ENCODE results near the gene AJM1. TPM values are rescaled to one million over a fixed set of nuclear protein-coding genes. Genes with fewer than 3 reads are reported as not detected.
"Not testable (repeated sequence)": the region's sequence is repeated elsewhere in the genome, so short reads cannot be mapped to it uniquely, and the experiment has no call there.

The AJM1 gene
- 1 to 10 TPM; 4.0 to 4.1 TPM for total RNA-seq

DNA sequence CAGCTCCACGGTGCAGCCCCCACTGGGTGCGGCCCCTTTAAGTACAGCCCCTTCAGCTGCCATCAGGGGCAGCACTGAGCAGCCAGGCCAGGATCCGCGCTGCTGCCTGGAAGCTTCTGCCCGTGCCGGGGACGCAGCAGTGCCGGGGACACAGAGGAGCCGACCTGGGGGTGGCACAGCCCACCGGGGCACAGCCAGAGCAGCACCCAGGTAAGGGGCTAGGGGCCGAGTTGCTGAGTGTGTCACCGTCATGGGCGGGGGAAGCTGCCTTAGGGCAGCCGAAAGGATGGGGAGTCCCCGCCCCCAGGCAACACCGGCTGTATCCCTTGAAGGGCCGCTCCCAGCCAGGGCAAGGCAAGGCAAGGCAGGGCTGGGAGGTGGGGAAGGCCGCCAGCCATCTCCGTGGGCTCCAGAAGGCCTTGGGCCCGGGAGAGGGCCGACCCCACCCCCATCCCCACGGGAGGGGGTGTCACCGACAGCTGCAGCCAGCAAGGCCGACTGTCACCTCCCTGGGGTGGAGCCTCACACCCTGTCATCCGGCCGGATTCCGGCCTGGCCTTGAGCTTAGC lies at the start of gene AJM1:
TSS of gene AJM1 (plus strand) at position 99 of the 569 bp plus-strand sequence. CDS start 1,937 bp downstream, outside the sequence.
- ChIA-PET POLR2A (interaction anchor here (0.6 to 0.7 kb wide), 2 partner anchors 52 to 318 kb away, joined by 3 read pairs; partner anchors contain the start of gene TMEM141), CTCF (interaction anchor here (0.6 to 3.2 kb wide), 52 partner anchors 9 to 247 kb away, joined by 3 to 23 read pairs (median 4); partner anchors contain the start of genes ABCA2, CLIC3, FBXW5 and MAMDC4)
- DNase-seq = peak; percentile 82
- peak within 1 kb of the TSS; percentile 75 for H3K4me3 Mint-ChIP-seq
- H3K27me3 Mint-ChIP-seq = peaks cover 11% of the 10 kb centered on the region
- H3K4me1 Mint-ChIP-seq = peaks cover 16% of the 10 kb centered on the region
- peak within 1 kb of the TSS; percentile 27 for H3K27ac Mint-ChIP-seq
- not testable (repeated sequence) for H3K36me3 Mint-ChIP-seq (ENCODE audit: low read depth); H3K9me3 Mint-ChIP-seq

DNA sequence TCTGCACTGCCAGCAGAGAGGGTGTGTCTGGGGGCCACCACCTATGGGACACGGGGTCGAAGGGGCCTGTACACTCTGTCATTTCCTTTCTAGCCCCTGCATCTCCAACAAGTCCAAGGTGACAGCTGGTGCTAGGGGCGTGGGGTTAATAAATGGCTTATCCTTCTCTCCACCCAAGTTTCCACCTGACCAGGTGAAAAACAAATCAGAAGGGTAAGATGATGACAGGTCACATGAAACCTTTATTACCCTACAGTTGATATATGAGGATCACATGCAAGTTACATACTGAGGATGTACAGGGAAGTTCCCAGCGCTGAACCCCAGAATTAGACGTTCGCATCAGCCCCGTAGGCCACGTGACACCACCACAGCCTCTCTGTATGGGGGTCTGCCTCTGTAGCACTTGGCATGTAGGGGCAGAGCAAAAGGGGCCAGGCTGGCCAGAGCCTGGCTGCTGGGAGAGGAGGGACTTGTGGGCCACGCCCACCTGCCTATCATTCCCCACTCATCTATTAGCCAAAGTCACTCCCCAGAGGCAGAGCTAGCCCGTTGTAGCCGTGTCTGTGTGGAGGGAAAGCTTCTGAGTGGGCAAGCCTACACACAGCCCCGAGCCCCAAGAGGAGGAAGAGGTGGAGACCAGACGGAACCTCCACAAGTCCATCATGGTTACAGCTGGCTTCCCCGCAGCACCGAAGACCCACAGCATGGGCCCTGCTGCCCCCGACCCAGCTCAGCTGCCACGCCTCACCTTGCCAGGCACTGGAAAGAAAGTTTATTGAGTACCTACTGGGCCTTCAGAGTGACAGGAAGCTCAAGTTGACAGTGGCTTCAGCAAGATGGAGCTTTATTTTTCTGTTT lies 49.0 kb upstream of the AJM1 start:
- no peak overlapping the region for H3K4me3 Mint-ChIP-seq
- peaks cover 6% of the 10 kb centered on the region for H3K36me3 Mint-ChIP-seq (ENCODE audit: low read depth)
- no peaks in the 10 kb centered on the region for H3K9me3 Mint-ChIP-seq
- no peak overlapping the region for H3K27ac Mint-ChIP-seq
- peaks cover 14% of the 10 kb centered on the region for H3K27me3 Mint-ChIP-seq
- peaks cover 36% of the 10 kb centered on the region for H3K4me1 Mint-ChIP-seq
- POLR2A ChIA-PET = no interaction called here
- DNase-seq = no peak
- CTCF ChIA-PET = interaction anchor here (0.6 to 3.9 kb wide), 9 partner anchors 8 to 260 kb away, joined by 3 to 13 read pairs (median 3); partner anchors contain the start of genes ABCA2, AJM1 and PAXX

DNA sequence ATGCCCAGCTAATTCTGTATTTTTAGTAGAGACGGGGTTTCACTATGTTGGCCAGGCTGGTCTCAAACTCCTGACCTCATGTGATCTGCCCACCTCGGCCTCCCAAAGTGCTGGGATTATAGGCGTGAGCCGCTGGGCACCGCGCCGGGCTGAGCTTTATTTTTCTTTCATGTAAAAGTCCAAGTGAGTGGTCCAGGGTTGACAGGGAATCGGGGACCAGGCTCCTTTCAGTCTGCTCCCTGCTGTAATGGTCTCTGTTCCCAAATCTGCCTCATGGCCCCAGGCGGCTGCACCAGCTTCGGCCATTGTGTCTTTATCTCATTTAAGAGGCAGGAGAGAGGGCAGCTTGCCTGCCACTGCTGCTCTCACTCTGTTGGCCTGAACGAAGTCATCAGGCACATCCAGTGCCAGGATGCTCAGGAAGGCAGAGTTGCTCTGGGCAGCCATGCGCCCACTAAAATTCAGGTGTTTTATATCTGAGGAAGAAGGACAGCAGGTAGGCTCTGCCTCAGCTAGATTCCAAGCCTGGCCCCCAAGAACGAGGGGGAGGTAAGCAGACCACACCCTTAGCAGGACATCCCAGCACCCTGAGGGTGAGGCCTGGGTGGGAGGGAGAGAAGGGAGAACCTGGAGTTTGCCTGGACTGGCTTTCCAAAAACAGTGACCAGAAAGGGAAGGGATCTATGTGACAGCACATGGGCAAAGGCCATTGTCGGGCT lies 47.8 kb upstream of the AJM1 start:
- H3K9me3 Mint-ChIP-seq = no peaks in the 10 kb centered on the region
- H3K36me3 Mint-ChIP-seq (ENCODE audit: low read depth) = peaks cover 6% of the 10 kb centered on the region
- ChIA-PET CTCF (interaction anchor here (0.7 kb wide), 1 partner anchor 270 kb away, joined by 3 read pairs; no protein-coding TSS in a partner anchor), POLR2A (no interaction called here)
- no peak for DNase-seq
- H3K4me3 Mint-ChIP-seq = no peak overlapping the region
- no peak overlapping the region for H3K27ac Mint-ChIP-seq
- H3K27me3 Mint-ChIP-seq = peaks cover 13% of the 10 kb centered on the region
- peaks cover 28% of the 10 kb centered on the region for H3K4me1 Mint-ChIP-seq

DNA sequence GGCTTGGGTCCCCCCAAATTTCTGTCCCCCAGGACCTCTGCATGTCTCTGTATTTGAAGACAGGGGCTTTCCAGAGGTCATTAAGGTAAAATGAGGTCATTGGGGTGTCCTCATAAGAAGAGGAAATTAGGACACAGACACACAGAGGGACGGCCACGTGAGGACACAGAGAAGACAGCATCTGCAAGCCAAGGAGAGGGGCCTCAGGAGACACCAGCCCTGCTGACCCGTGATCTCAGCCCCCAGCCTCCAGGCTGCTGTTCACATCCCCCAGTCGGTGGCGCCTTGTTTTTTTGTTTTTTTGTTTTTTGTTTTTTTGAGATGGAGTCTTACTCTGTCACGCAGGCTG lies 47.3 kb upstream of the AJM1 start:
- peaks cover 25% of the 10 kb centered on the region for H3K4me1 Mint-ChIP-seq
- H3K36me3 Mint-ChIP-seq (ENCODE audit: low read depth) = peaks cover 6% of the 10 kb centered on the region
- no peak overlapping the region for H3K27ac Mint-ChIP-seq
- ChIA-PET CTCF (no interaction called here), POLR2A (no interaction called here)
- DNase-seq = no peak
- H3K9me3 Mint-ChIP-seq = no peaks in the 10 kb centered on the region
- H3K4me3 Mint-ChIP-seq = no peak overlapping the region
- peaks cover 13% of the 10 kb centered on the region for H3K27me3 Mint-ChIP-seq

DNA sequence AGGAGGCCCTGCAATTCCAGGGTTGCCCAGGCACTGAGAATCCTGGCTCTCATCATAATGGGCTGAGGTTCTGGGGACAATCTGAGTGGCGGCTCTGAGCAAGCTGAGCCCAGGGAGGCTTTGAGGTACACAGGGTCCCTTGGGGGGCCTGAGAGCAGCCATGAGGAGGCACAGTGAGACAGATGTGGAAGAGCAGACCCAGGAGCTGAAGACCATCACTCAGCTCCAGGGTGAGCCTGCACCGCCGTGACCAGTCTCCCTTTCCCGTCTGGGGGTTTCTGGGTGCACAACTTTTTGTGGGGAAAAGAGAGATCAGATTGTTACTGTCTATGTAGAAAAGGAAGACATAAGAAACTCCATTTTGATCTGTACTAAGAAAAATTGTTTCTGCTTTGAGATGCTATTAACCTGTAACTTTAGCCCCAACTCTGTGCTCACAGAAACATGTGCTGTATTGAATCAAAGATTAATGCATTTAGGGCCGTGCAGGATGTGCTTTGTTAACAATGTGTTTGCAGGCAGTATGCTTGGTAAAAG lies 46.0 kb upstream of the AJM1 start, which contains the start of gene CCDC183:
TSS of gene CCDC183 (plus strand) at position 101 of the 537 bp plus-strand sequence. CDS start at position 161, 60 bp downstream.
- peaks cover 17% of the 10 kb centered on the region for H3K27me3 Mint-ChIP-seq
- peaks cover 6% of the 10 kb centered on the region for H3K36me3 Mint-ChIP-seq (ENCODE audit: low read depth)
- ChIA-PET POLR2A (no interaction called here), CTCF (no interaction called here)
- no peak for DNase-seq
- peaks cover 30% of the 10 kb centered on the region for H3K4me1 Mint-ChIP-seq
- no peak within 1 kb of the TSS for H3K4me3 Mint-ChIP-seq
- H3K9me3 Mint-ChIP-seq = no peaks in the 10 kb centered on the region
- no peak within 1 kb of the TSS for H3K27ac Mint-ChIP-seq

DNA sequence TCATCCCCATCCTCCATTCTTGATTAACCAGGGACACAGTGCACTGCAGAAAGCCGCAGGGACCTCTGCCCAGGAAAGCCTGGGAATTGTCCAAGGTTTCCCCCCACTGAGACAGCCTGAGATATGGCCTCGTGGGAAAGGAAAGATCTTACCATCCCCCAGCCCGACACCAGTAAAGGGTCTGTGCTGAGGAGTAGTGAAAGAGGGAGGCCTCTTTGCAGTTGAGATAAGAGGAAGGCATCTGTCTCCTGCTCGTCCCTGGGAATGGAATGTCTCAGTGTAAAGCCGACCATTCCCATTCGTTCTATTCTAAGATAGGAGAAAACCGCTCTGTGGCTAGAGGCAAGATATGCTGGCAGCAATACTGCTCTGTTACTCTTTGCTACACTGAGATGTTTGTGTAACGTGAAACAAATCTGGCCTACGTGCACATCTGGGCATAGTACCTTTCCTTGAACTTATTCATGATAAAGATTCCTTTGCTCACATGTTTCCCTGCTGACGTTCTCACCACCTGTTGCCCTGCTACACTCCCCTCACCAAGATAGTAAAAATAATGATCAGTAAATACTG lies 45.4 kb upstream of the AJM1 start:
- CTCF ChIA-PET; DNase-seq; H3K9me3 Mint-ChIP-seq; H3K36me3 Mint-ChIP-seq (ENCODE audit: low read depth); POLR2A ChIA-PET; H3K27ac Mint-ChIP-seq; H3K4me3 Mint-ChIP-seq: not testable (repeated sequence)
- Mint-ChIP-seq H3K4me1 (peaks cover 30% of the 10 kb centered on the region), H3K27me3 (peaks cover 17% of the 10 kb centered on the region)

DNA sequence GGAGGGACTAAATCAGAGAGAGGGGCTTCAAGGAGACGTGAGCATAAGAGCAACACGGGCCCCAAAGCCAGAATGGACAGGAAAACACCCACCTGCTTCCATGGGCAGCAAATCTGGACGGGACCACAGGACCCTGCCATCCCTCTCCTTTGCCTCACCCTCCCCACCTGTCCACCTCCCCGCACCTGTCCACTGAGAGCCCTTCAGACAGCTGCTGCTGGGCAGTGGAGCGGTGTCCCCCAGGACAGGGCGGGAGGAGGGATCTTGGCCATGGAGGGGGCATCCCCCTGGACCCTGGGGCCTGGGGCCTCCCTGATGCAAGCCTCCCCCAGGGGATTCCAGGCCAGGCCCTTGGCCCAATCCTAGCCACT lies 43.6 kb upstream of the AJM1 start:
- no peaks in the 10 kb centered on the region for H3K36me3 Mint-ChIP-seq (ENCODE audit: low read depth)

DNA sequence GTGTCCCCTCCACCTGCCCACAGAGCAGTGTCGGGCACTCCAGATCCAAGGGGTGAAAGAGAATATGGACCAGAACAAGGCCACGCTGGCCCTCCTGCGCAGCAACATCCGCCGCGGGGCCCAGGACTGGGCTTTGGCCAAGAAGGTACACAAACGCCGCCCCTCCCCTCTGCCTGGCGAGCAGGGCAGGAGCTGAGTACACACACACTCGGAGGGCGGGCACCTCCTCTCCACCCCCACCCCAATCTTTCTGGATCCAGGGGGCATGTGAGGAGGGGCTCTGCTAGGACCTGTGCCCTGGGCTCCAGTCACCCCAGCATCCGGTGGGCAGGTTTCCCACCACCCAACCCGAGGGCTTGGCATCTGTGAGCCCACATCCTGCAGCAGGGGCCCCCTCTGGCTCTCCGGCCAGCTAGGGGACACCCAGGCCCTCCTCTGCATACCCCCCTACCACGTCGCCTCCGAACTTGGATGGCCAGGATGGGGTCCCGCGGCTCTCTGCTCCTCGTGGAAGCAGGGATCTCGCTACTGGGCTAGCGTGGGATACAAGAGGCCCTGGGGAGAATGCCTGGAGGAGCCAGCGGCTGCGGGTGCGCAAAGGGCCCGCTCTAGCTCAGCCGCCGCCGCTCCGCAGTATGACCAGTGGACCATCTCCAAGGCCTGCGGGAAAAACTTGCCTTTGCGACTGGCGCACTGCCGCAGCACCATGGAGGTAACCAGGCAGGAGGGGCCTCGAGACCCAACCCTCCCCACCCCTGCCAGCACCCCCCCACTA lies 43.0 kb upstream of the AJM1 start:
- Mint-ChIP-seq H3K4me3 (no peak overlapping the region), H3K9me3 (no peaks in the 10 kb centered on the region), H3K36me3 (ENCODE audit: low read depth) (no peaks in the 10 kb centered on the region), H3K4me1 (peaks cover 22% of the 10 kb centered on the region), H3K27ac (no peak overlapping the region), H3K27me3 (peaks cover 17% of the 10 kb centered on the region)
- CTCF ChIA-PET = interaction anchor here (1.2 to 1.8 kb wide), 2 partner anchors 10 to 27 kb away, joined by 3 to 4 read pairs; no protein-coding TSS in a partner anchor
- no peak for DNase-seq
- POLR2A ChIA-PET = no interaction called here

More for the DNA sequence above, 43.6 kb upstream of the AJM1 start:
- no peak overlapping the region for H3K27ac Mint-ChIP-seq
- peaks cover 22% of the 10 kb centered on the region for H3K4me1 Mint-ChIP-seq
- DNase-seq = no peak
- H3K4me3 Mint-ChIP-seq = no peak overlapping the region
- H3K9me3 Mint-ChIP-seq = no peaks in the 10 kb centered on the region
- H3K27me3 Mint-ChIP-seq = peaks cover 17% of the 10 kb centered on the region
- CTCF ChIA-PET = interaction anchor here (1.2 to 1.8 kb wide), 2 partner anchors 11 to 27 kb away, joined by 3 to 4 read pairs; no protein-coding TSS in a partner anchor
- POLR2A ChIA-PET = no interaction called here

DNA sequence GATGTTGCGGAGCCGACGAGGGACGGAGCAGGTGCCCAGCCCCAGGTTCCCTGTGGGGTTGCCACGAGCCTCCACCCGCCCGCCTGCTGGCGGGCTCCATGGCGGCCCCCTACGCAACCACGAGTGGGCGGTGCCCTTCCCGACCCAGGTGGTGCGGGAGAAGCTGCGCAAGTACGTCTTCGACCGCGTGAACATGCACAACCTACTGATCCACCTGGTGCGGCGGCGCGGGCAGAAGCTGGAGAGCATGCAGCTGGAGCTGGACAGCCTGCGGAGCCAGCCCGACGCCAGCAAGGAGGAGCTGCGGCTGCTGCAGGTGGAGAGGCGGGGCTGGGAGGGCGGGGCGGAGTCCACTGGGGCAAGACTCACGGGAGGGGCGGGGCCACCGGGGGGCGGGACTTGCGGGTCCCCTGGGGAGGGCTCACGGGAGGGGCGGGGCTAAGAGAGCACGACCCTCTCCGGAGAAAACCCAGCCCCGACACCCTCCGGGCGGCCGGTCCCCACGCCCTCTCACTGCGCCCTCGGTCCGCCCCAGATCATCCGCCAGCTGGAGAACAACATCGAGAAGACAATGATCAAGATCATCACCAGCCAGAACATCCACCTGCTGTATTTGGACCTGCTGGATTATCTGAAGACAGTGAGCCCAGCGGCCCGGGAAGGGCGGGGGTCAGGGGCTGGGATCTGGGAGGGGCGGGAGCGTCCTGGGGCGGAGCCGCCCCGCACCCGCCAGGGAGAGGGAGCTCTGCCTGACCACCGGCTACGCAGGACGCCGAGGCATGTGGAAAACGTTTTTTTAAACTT lies 42.2 kb upstream of the AJM1 start:
- ChIA-PET POLR2A (interaction anchor here (0.5 kb wide), 1 partner anchor 120 kb away, joined by 4 read pairs; no protein-coding TSS in a partner anchor), CTCF (interaction anchor here (0.6 to 1.8 kb wide), 4 partner anchors 26 to 104 kb away, joined by 3 read pairs; partner anchors contain the start of genes AJM1 and TRAF2)
- H3K9me3 Mint-ChIP-seq = no peaks in the 10 kb centered on the region
- DNase-seq = peak; percentile 90
- H3K27me3 Mint-ChIP-seq = peaks cover 17% of the 10 kb centered on the region
- peak overlapping the region; percentile 73 for H3K4me3 Mint-ChIP-seq
- H3K4me1 Mint-ChIP-seq = peaks cover 22% of the 10 kb centered on the region
- H3K36me3 Mint-ChIP-seq (ENCODE audit: low read depth) = no peaks in the 10 kb centered on the region
- peak overlapping the region; percentile 63 for H3K27ac Mint-ChIP-seq

DNA sequence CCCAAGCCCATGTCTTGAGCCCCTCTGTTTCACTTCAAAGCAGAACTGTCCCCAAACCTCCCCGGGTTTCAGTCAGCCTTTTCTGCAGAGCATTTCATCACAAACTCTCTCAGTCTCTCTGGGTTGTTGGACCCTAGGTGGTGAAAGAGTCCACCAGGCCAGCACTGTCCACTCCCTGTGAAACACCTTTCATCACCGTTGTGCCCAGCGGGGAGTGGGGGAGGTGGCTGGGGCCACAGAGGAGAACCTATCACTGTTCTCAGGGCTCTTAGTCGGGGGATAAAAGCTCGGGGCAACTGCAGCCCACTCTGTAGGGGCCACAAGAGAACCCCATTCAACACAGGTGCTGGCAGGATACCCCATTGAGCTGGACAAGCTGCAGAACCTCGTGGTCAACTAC lies 40.0 kb upstream of the AJM1 start:
- H3K4me3 Mint-ChIP-seq = no peak overlapping the region
- H3K36me3 Mint-ChIP-seq (ENCODE audit: low read depth) = no peaks in the 10 kb centered on the region
- POLR2A ChIA-PET = no interaction called here

DNA sequence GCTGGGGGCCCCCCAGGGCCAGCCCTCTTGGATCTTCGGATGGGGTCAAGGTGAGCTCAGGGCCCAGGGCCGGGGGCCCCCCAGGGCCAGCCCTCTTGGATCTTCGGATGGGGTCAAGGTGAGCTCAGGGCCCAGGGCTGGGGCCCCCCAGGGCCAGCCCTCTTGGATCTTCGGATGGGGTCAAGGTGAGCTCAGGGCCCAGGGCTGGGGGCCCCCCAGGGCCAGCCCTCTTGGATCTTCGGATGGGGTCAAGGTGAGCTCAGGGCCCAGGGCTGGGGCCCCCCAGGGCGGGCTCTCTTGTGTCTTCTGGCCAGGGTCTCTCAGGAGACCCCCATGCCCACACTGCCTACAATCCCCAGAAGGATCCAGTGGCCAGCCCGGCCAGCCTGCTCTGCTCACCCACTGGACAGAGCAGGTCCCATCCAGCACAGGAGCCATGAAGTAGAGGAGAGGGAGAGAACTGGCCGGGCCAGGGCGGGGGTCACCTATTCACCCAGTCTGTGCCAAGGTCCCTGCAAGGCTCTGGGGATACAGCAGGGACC lies 39.2 kb upstream of the AJM1 start:
- H3K27me3 Mint-ChIP-seq; H3K9me3 Mint-ChIP-seq; H3K27ac Mint-ChIP-seq; H3K4me3 Mint-ChIP-seq; DNase-seq; POLR2A ChIA-PET; H3K36me3 Mint-ChIP-seq (ENCODE audit: low read depth): not testable (repeated sequence)
- CTCF ChIA-PET = interaction anchor here (1.0 to 1.1 kb wide), 2 partner anchors 10 to 98 kb away, joined by 3 read pairs; no protein-coding TSS in a partner anchor
- peaks cover 27% of the 10 kb centered on the region for H3K4me1 Mint-ChIP-seq

More for the DNA sequence above, 40.0 kb upstream of the AJM1 start:
- CTCF ChIA-PET = interaction anchor here (1.0 to 1.8 kb wide), 3 partner anchors 10 to 99 kb away, joined by 3 read pairs; partner anchors contain the start of gene TRAF2
- Mint-ChIP-seq H3K4me1 (peaks cover 27% of the 10 kb centered on the region), H3K27me3 (peaks cover 5% of the 10 kb centered on the region), H3K9me3 (no peaks in the 10 kb centered on the region), H3K27ac (no peak overlapping the region)
- no peak for DNase-seq
